ENCODE results near the gene ADA. TPM values are rescaled to one million over a fixed set of nuclear protein-coding genes. Genes with fewer than 3 reads are reported as not detected.

Gene ADA
- polyA plus RNA-seq, 1 of the 3 experiments (the other 2 are of a cell fraction): 25.7 TPM

DNA sequence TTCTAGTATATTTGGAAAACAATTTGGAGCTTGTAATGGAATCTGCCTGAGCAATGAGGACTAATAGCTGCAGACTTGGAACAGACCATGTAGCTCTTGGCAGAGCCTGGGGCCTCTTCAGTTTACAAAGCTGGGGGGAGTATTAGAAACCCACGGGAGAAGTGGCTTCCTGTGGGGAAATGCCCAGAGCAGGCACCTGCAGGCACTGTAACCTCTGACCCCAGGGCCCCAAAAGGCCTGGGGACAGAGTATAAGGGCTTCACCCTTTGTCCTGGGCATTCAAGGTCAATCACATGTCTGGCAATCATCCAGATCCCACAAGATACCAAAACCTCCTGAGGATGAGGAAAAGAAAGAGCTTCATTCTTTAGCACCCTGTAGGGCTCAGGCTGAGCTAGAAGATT is 49.7 kb downstream of the ADA start (continued):
- TF ChIP-seq TAF1 (IDR thresholded peaks at IDR 0.05; ENCODE audit: borderline replicate concordance, low read depth, low read length): no peak
- TF ChIP-seq TCF12 (IDR thresholded peaks at IDR 0.05): peak; percentile 59
- TF ChIP-seq, protein P1, sequence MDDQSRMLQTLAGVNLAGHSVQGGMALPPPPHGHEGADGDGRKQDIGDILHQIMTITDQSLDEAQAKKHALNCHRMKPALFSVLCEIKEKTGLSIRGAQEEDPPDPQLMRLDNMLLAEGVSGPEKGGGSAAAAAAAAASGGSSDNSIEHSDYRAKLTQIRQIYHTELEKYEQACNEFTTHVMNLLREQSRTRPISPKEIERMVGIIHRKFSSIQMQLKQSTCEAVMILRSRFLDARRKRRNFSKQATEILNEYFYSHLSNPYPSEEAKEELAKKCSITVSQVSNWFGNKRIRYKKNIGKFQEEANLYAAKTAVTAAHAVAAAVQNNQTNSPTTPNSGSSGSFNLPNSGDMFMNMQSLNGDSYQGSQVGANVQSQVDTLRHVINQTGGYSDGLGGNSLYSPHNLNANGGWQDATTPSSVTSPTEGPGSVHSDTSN (IDR thresholded peaks at IDR 0.05): peak; percentile 40; the same call in 1 of the 2 replicates
- TF ChIP-seq CHD2 (IDR thresholded peaks at IDR 0.05; ENCODE audit: low read length, partially characterized antibody): no peak
- TF ChIP-seq FOSL2 (IDR thresholded peaks at IDR 0.05; ENCODE audit: borderline replicate concordance, low read depth): no peak
- peak; percentile 84; the same call in 1 of the 2 replicates for TF ChIP-seq NFIC (IDR thresholded peaks at IDR 0.05; ENCODE audit: borderline replicate concordance)
- TF ChIP-seq JUND (IDR thresholded peaks at IDR 0.05): 0 out of 2 replicates have a peak, but pooled peaks have one; percentile 5
- TF ChIP-seq RXRA (IDR thresholded peaks at IDR 0.05; ENCODE audit: borderline replicate concordance, low read depth): 0 out of 2 replicates have a peak, but pooled peaks have one; percentile 32
- TF ChIP-seq FOXJ3 (CRISPR knock-in tag; IDR thresholded peaks at IDR 0.05): no peak
- no peak for TF ChIP-seq GABPA (IDR thresholded peaks at IDR 0.05; ENCODE audit: low read depth)
- no peak for TF ChIP-seq RCOR1 (IDR thresholded peaks at IDR 0.05; ENCODE audit: low read length)
- TF ChIP-seq NRF1 (IDR thresholded peaks at IDR 0.05; ENCODE audit: low read depth, low read length): no peak
- no peak for TF ChIP-seq RAD21 (IDR thresholded peaks at IDR 0.05; ENCODE audit: low read length)
- TF ChIP-seq, protein P2, sequence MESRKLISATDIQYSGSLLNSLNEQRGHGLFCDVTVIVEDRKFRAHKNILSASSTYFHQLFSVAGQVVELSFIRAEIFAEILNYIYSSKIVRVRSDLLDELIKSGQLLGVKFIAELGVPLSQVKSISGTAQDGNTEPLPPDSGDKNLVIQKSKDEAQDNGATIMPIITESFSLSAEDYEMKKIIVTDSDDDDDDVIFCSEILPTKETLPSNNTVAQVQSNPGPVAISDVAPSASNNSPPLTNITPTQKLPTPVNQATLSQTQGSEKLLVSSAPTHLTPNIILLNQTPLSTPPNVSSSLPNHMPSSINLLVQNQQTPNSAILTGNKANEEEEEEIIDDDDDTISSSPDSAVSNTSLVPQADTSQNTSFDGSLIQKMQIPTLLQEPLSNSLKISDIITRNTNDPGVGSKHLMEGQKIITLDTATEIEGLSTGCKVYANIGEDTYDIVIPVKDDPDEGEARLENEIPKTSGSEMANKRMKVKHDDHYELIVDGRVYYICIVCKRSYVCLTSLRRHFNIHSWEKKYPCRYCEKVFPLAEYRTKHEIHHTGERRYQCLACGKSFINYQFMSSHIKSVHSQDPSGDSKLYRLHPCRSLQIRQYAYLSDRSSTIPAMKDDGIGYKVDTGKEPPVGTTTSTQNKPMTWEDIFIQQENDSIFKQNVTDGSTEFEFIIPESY (IDR thresholded peaks at IDR 0.05; ENCODE audit: borderline replicate concordance, low read depth): no peak
- no peak for TF ChIP-seq ELF1 (IDR thresholded peaks at IDR 0.05)
- TF ChIP-seq TEAD4 (IDR thresholded peaks at IDR 0.05; ENCODE audit: borderline replicate concordance, insufficient read depth): no peak
- TF ChIP-seq MEF2A (IDR thresholded peaks at IDR 0.05; ENCODE audit: borderline replicate concordance, low read depth): 0 out of 2 replicates have a peak, but pooled peaks have one; percentile 8

DNA sequence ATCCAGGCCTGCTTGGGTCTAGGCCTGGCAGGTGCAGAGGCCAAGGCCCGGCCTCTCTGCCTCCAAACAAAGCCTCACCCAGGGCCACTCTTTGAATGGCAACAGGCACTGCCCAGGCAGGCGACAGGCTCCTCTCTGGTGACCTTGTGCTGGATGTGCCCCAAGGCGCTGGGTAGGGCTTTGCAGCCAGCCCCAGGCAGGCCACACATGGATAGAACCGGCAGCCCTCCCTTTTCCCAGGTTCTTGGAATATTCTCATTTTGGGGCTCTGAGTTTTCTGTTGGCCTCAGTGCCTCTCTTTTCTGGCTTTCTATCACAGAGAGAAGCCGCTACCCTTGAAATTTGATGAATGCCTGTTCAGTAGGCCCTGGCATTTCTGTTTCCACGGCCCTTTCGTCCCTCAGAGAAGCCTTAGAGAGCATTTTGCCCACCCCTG is 50.2 kb downstream of the ADA start:
- Histone ChIP-seq H4K20me1 (ENCODE audit: insufficient read depth) (no peaks in the 10 kb centered on the region), H3K9ac (peak overlapping the region; percentile 12; the same call in 1 of the 2 replicates), H3K4me3 (ENCODE audit: low read depth in 2 of 2, low read length in 1 of 2) (no peak overlapping the region), H3K27ac (ENCODE audit: low read depth in 2 of 2, low read length in 1 of 2) (peak overlapping the region; percentile 83 to 84), H3K9me3 (no peaks in the 10 kb centered on the region), H3K36me3 (replicated peaks in 1 of 2; ENCODE audit: control insufficient read depth in 1 of 2, insufficient read depth in 2 of 2, low read length in 1 of 2) (no peaks in the 10 kb centered on the region), H3K79me2 (ENCODE audit: insufficient read depth) (peaks cover 22% of the 10 kb centered on the region; the same call in 1 of the 2 replicates), H3K27me3 (ENCODE audit: insufficient read depth) (no peaks in the 10 kb centered on the region), H3F3A (replicated peaks; ENCODE audit: insufficient read depth) (peaks cover 13% of the 10 kb centered on the region), H3K4me1 (ENCODE audit: control insufficient read depth in 1 of 2, insufficient read depth in 2 of 2, low read depth in 1 of 2, low read length in 1 of 2) (peaks cover 13 to 46% of the 10 kb centered on the region in 2 experiments), H3K9me2 (no peaks in the 10 kb centered on the region), H2AFZ (ENCODE audit: low read depth) (no peak overlapping the region), H3K4me2 (peak overlapping the region; percentile 56)
- ChIA-PET POLR2A (no interaction called here), CTCF (interaction anchor here (1.3 kb wide), 1 partner anchor 9 kb away, joined by 5 read pairs; no protein-coding TSS in a partner anchor)
- no peak for TF ChIP-seq TAF1 (IDR thresholded peaks at IDR 0.05; ENCODE audit: borderline replicate concordance, low read depth, low read length)
- TF ChIP-seq, protein P3, sequence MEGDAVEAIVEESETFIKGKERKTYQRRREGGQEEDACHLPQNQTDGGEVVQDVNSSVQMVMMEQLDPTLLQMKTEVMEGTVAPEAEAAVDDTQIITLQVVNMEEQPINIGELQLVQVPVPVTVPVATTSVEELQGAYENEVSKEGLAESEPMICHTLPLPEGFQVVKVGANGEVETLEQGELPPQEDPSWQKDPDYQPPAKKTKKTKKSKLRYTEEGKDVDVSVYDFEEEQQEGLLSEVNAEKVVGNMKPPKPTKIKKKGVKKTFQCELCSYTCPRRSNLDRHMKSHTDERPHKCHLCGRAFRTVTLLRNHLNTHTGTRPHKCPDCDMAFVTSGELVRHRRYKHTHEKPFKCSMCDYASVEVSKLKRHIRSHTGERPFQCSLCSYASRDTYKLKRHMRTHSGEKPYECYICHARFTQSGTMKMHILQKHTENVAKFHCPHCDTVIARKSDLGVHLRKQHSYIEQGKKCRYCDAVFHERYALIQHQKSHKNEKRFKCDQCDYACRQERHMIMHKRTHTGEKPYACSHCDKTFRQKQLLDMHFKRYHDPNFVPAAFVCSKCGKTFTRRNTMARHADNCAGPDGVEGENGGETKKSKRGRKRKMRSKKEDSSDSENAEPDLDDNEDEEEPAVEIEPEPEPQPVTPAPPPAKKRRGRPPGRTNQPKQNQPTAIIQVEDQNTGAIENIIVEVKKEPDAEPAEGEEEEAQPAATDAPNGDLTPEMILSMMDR (IDR thresholded peaks at IDR 0.05): no peak
- TF ChIP-seq RCOR1 (IDR thresholded peaks at IDR 0.05; ENCODE audit: low read length): no peak
- DNase-seq: no peak
- WGBS (ENCODE audit: low lambda C conversion rate): 92% methylated on average over 7 of the region's 7 CpGs

Measured in SK-N-SH (cell line).